HCT116 (cell line): ENCODE results near the gene LRRC14B.

Experiments
- CTCF ChIP-seq, 3 experiments: fragments of 200-600 bp in 1 of 3; sonication (generic) in 1 of 3; IDR thresholded peaks in 2 of 3; conservative IDR thresholded peaks in 1 of 3; 2 replicates each; pipeline ENCODE4 v1.5.1; 2012 to 2017; ENCODE audit warnings: low read depth in 2 of 3, low read length in 2 of 3, antibody characterized with exemption in 1 of 3, borderline replicate concordance in 1 of 3, control low read depth in 1 of 3, mild to moderate bottlenecking in 1 of 3, mixed read lengths in 1 of 3, mixed run types in 1 of 3, moderate library complexity in 1 of 3; ENCODE audit not compliant: insufficient read depth in 1 of 3
- EZH2phosphoT487 ChIP-seq: fragments of 200-600 bp; IDR thresholded peaks from 2 replicates; pipeline ENCODE4 v1.6.1; 2018; ENCODE audit warnings: antibody characterized with exemption, borderline replicate concordance
- POLR2A ChIP-seq: IDR thresholded peaks from 2 replicates; pipeline ENCODE4 v1.7.0; 2011; ENCODE audit warnings: borderline replicate concordance; ENCODE audit not compliant: insufficient read depth, insufficient read length; ENCODE audit errors: extremely low read depth
- RAD21 ChIP-seq: IDR thresholded peaks from 2 replicates; pipeline ENCODE4 v1.6.1; 2012; ENCODE audit warnings: low read depth, mild to moderate bottlenecking
- YY1 ChIP-seq: IDR thresholded peaks from 2 replicates; pipeline ENCODE4 v1.6.1; 2011; ENCODE audit warnings: low read length, low read depth, moderate library complexity, mild to moderate bottlenecking; ENCODE audit not compliant: insufficient replicate concordance; ENCODE audit errors: extremely low read depth
- ZNF274 ChIP-seq: fragments of 200-500 bp; sonication (Bioruptor generic); IDR thresholded peaks from 2 replicates; pipeline ENCODE4 v1.6.1; 2014; ENCODE audit warnings: mild to moderate bottlenecking, low read depth, low read length, inconsistent platforms

DNA sequence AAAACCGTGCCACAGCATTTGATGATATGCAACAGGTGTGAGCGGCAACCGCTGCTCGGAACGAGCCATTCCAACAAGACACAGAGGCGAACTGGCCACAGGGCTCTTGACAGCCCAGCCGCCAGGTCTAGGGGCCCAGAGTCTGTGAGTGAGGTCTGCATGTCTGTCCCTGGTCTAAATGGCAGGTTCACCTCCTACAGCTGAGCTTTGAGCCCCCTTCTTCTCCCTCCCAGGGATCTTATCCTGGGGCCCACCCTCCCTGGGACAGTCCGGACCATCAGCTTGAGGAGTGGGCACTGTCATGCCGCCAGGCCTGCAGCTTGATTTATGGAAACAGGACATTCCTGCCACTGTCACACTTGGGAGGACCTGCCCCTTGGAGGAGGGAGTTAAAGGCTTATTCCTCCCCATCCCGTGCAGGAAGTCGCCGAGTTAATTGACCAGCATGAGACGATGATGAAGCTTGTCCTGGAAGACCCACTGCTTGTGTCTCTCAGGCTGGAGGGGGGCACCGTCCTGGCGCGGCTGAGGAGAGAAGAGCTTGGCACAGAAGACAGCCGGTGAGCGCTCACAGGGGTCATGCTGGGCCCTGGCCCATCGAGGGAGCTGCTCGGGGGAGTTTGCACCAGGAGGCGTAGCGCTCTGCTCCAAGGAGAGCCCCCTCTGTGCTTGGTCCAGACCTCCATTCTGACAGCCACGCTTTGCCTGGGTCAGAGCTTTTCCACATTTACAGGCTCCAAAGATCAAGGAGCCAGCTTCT, 35.5 kb upstream of the LRRC14B start:
- TF ChIP-seq RAD21: no peak
- TF ChIP-seq CTCF (IDR thresholded peaks at IDR 0.05 in 2 of 3, conservative IDR thresholded peaks at IDR 0.05 in 1 of 3; ENCODE audit: borderline replicate concordance in 1 of 3, insufficient read depth in 1 of 3, low read depth in 2 of 3, low read length in 2 of 3): no peak
- TF ChIP-seq EZH2phosphoT487: no peak
- TF ChIP-seq POLR2A: no peak
- TF ChIP-seq ZNF274: no peak
- no peak for TF ChIP-seq YY1
